NB4 (cell line): ENCODE measurements around the gene FKBP11.

Experiments
- CTCF ChIP-seq: IDR thresholded peaks from one replicate; pipeline ENCODE4 v1.5.1; 2012; ENCODE audit warnings: low read depth, low read length
- MAX ChIP-seq: IDR thresholded peaks from 2 replicates; pipeline ENCODE4 v1.6.1; 2011; ENCODE audit warnings: low read depth, low read length
- POLR2A ChIP-seq: IDR thresholded peaks from 2 replicates; pipeline ENCODE4 v1.6.1; 2011; ENCODE audit warnings: mild to moderate bottlenecking; ENCODE audit not compliant: insufficient read length; ENCODE audit errors: extremely low read depth

GRCh38 chr12:48952691-48953090 lies 27.4 kb upstream of the FKBP11 start:
- TF ChIP-seq CTCF = no peak
- TF ChIP-seq POLR2A = no peak
- no peak for TF ChIP-seq MAX
